Activated T-cell treated with anti-CD3 and anti-CD28 coated beads, Interleukin-2, amount 50 U/mL, for 72 hours (primary cell): ENCODE data around the gene NDUFAF4. TPM values are rescaled to one million over a fixed set of nuclear protein-coding genes. Genes with fewer than 3 reads are reported as not detected.
A peak's percentile ranks its signal among the peaks of the same experiment; 100 is the strongest.

Experiments
- ATAC-seq, 2 donors: fragments of 150-1000 bp; cut with Tn5 transposase; replicated peaks in 1 of 2; 2 replicates each; pipeline ENCODE4 v1.10.0; 2021; ENCODE audit warnings: moderate library complexity in 2 of 2, mild to moderate bottlenecking in 1 of 2
- DNase-seq, 2 donors: peaks; one replicate each; pipeline ENCODE4 v3.0.0; 2021 to 2022; ENCODE audit warnings: mixed read lengths in 1 of 2
- H3K27ac Mint-ChIP-seq: one replicate; pipeline ENCODE4 v1.8.0; 2022; ENCODE audit warnings: mild to moderate bottlenecking, moderate library complexity, mixed read lengths
- H3K27me3 Mint-ChIP-seq: one replicate; pipeline ENCODE4 v1.8.0; 2022; ENCODE audit warnings: low read depth, mixed read lengths
- H3K36me3 Mint-ChIP-seq, 2 donors: one replicate each; pipeline ENCODE4 v1.8.0; 2022; ENCODE audit warnings: mixed read lengths in 2 of 2, mild to moderate bottlenecking in 1 of 2; ENCODE audit not compliant: insufficient read depth in 2 of 2
- H3K4me1 Mint-ChIP-seq: one replicate; pipeline ENCODE4 v1.8.0; 2022; ENCODE audit warnings: low read depth, mixed read lengths
- H3K4me3 Mint-ChIP-seq, 2 donors: one replicate each; pipeline ENCODE4 v1.8.0; 2022; ENCODE audit warnings: mild to moderate bottlenecking in 2 of 2, mixed read lengths in 2 of 2, moderate library complexity in 2 of 2
- H3K9me3 Mint-ChIP-seq, 2 donors: one replicate each; pipeline ENCODE4 v1.8.0; 2022; ENCODE audit warnings: mixed read lengths in 2 of 2
- total RNA-seq, 2 donors: library from RNA; stranded (reverse); gene quantifications; one replicate each; pipeline ENCODE4 v1.2.3, GENCODE V29; 2022

Gene NDUFAF4
- total RNA-seq, 2 donors from 2014 or later, result 53.9 to 63.5 TPM

DNA sequence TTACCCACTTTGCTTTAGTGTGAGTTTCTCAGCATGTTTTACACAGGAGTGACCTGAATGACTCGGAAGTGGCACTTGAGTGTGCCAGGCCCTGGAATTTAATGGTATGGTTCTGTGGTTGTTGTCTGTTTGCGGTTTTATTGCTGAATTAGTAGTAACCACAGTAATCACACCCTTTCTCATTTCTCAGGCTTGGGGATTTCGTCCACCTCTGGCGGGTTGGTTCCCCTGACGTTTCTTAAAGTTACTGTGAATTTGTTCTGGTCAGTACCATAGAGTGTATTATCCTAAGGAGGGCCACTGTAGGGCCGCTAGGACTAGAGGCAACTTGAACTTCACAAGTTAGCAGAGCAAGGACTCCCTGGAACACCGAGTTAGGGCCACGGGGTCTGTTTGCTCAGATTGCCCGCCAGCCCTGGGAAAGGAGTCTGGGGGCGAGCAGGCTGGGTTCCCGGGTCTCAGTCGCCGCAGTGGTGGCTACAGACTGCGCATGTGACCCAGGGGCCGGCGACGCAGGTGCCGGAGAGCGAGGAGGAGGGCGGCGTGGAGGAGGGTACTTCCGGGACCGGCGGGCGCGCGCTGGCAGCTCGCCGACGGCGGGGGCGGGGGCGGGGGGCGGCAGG, 26.3 kb upstream of the NDUFAF4 start:
- peaks cover 53% of the 10 kb centered on the region for H3K4me1 Mint-ChIP-seq
- H3K4me3 Mint-ChIP-seq, result peak overlapping the region; percentile 96 to 98
- H3K27me3 Mint-ChIP-seq, result peaks cover 10% of the 10 kb centered on the region
- H3K36me3 Mint-ChIP-seq, result no peaks in the 10 kb centered on the region
- H3K9me3 Mint-ChIP-seq, result no peaks in the 10 kb centered on the region
- no peak for DNase-seq
- H3K27ac Mint-ChIP-seq, result peak overlapping the region; percentile 90
- ATAC-seq, result peak; percentile 75 to 77

GRCh38 chr6:96923400-96923799, 25.7 kb upstream of the NDUFAF4 start:
- Mint-ChIP-seq H3K9me3 (no peaks in the 10 kb centered on the region), H3K4me3 (peak overlapping the region; percentile 96 to 98), H3K27ac (no peak overlapping the region), H3K4me1 (peaks cover 53% of the 10 kb centered on the region), H3K36me3 (no peaks in the 10 kb centered on the region), H3K27me3 (peaks cover 10% of the 10 kb centered on the region)
- no peak for ATAC-seq
- DNase-seq, result no peak

DNA sequence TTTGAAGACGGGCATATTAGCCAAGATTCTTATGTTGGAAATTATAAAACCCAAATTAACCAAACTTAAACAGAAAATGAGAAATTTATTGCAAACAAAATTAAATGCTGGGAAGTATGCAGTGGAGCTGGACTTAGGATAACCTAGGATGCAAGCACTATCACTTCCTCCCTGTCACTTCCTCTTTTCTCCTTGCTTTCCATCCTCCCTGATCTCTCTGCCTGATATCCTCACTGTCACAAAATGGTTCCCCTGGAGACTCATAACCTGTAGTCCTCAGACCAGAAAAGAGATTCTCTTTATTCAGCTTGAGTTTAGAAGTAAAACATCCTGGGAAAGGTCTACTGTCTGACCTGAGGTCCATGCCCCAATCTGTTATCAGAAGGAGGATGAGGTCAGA, 19.4 kb upstream of the NDUFAF4 start:
- no peak for DNase-seq
- Mint-ChIP-seq H3K4me1 (peaks cover 20% of the 10 kb centered on the region), H3K27me3 (peaks cover 48% of the 10 kb centered on the region), H3K9me3 (no peaks in the 10 kb centered on the region), H3K36me3 (no peaks in the 10 kb centered on the region), H3K4me3 (no peak overlapping the region), H3K27ac (no peak overlapping the region)
- ATAC-seq, result no peak

GRCh38 chr6:96913621-96914020, 15.9 kb upstream of the NDUFAF4 start:
- peaks cover 22% of the 10 kb centered on the region for H3K4me1 Mint-ChIP-seq
- no peak overlapping the region for H3K4me3 Mint-ChIP-seq
- no peaks in the 10 kb centered on the region for H3K9me3 Mint-ChIP-seq
- ATAC-seq (no peak), DNase-seq (no peak)
- no peak overlapping the region for H3K27ac Mint-ChIP-seq
- H3K36me3 Mint-ChIP-seq, result no peaks in the 10 kb centered on the region
- peaks cover 66% of the 10 kb centered on the region for H3K27me3 Mint-ChIP-seq

DNA sequence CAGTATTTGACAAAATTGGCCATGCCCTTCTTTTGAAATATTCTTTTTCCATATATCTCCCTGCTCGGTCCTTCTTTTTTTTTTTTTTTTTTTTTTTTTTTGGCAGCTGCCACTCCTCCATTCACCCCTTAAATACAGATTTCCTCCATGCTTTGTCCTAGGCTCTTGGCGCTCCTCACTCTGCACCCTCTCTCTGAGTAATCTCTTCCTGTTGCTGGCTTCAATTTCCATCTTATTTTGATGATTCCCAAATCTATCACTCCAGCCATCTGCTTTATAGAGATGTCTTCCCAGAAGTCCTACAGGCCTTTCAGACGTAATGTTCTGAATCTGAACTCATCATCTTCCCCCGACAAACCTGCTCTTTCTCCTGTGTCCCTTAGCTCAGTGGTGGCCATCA, 14.1 kb upstream of the NDUFAF4 start:
- DNase-seq, result no peak
- Mint-ChIP-seq H3K27ac (no peak overlapping the region), H3K4me1 (peaks cover 41% of the 10 kb centered on the region), H3K27me3 (peaks cover 64% of the 10 kb centered on the region), H3K9me3 (no peaks in the 10 kb centered on the region), H3K36me3 (no peaks in the 10 kb centered on the region), H3K4me3 (no peak overlapping the region)
- no peak for ATAC-seq

DNA sequence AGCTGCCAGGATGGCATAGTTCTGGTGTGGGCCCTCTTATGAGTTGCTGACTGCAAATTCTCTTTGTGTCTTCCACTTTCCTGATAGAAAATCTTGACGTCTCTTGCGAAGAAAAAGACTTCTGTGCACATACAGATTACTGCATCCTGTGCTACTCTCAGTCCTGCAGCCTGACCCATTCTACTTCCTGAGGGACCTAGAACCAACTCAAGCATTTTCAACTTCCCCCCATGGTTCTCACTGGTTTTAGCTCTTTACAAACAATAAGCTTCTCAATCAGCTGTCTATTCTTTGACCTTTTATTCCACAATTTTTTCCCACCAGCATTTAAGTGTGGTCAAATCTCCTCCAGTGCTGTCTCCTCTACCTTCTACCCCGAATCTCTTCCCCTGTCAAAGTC, 13.5 kb upstream of the NDUFAF4 start:
- no peak for ATAC-seq
- Mint-ChIP-seq H3K4me3 (no peak overlapping the region), H3K27me3 (peaks cover 67% of the 10 kb centered on the region), H3K27ac (no peak overlapping the region), H3K36me3 (no peaks in the 10 kb centered on the region), H3K4me1 (peaks cover 47% of the 10 kb centered on the region), H3K9me3 (no peaks in the 10 kb centered on the region)
- DNase-seq, result no peak

DNA sequence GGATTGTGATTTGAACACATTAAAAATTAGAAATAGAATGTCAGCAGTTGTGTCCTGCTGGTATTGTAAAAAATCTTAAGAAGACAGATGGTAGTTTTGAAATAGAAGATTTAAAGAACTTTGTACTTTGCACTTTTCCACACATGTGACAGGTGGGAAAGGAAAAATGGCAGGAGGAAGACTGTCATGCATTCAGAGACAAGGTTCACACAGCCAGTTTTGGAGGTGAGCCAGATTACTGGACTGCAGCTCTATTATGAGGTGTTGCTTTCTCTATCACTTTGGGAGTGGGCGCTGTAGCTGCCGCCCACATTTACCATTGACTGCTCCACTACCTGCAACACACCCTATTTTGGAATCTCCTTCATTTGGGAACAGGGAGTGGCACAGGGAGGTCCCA, 12.1 kb upstream of the NDUFAF4 start:
- Mint-ChIP-seq H3K27ac (no peak overlapping the region), H3K9me3 (no peaks in the 10 kb centered on the region), H3K36me3 (no peaks in the 10 kb centered on the region), H3K4me1 (peaks cover 57% of the 10 kb centered on the region), H3K27me3 (peaks cover 72% of the 10 kb centered on the region), H3K4me3 (no peak overlapping the region)
- DNase-seq (no peak), ATAC-seq (no peak)

GRCh38 chr6:96907498-96907897, 9.8 kb upstream of the NDUFAF4 start:
- peak overlapping the region; percentile 58 to 59 for H3K4me3 Mint-ChIP-seq
- H3K9me3 Mint-ChIP-seq, result no peaks in the 10 kb centered on the region
- H3K4me1 Mint-ChIP-seq, result peaks cover 58% of the 10 kb centered on the region
- peak; percentile 67 to 74 for DNase-seq
- peak overlapping the region; percentile 55 for H3K27ac Mint-ChIP-seq
- peaks cover 68% of the 10 kb centered on the region for H3K27me3 Mint-ChIP-seq
- no peaks in the 10 kb centered on the region for H3K36me3 Mint-ChIP-seq
- peak; percentile 99 for ATAC-seq

DNA sequence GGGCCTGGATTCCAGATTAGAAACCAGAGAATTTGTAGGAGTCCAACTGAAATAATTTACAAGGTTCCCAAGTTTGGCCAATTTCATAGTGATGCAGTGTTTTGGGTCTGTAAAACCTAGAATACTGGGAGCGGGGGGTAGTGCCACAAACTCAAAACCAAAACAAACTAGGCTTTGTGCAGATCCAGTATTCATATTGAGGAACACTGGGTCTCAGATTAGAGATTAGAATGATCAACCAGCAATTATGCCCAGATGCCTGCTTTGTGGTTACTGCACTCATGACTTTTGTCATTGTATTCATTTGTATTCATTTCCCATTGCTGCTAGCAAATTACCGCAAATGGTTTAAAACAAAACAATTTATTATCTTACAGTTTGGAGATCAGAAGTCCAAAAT, 3.2 kb upstream of the NDUFAF4 start:
- Mint-ChIP-seq H3K27ac (no peak overlapping the region), H3K4me1 (peaks cover 31% of the 10 kb centered on the region), H3K4me3 (no peak overlapping the region), H3K9me3 (no peaks in the 10 kb centered on the region), H3K36me3 (peaks cover 3 to 4% of the 10 kb centered on the region in 2 donors), H3K27me3 (peaks cover 29% of the 10 kb centered on the region)
- DNase-seq (no peak), ATAC-seq (no peak)

GRCh38 chr6:96899451-96899998, 1.8 kb upstream of the NDUFAF4 start:
- Mint-ChIP-seq H3K9me3 (no peaks in the 10 kb centered on the region), H3K27ac (no peak overlapping the region), H3K4me3 (no peak overlapping the region), H3K4me1 (peaks cover 28% of the 10 kb centered on the region), H3K27me3 (peaks cover 18% of the 10 kb centered on the region), H3K36me3 (peaks cover 5 to 11% of the 10 kb centered on the region in 2 donors)
- DNase-seq (no peak), ATAC-seq (no peak)

- peaks cover 5 to 11% of the 10 kb centered on the region in 2 donors for H3K36me3 Mint-ChIP-seq
- H3K9me3 Mint-ChIP-seq, result no peaks in the 10 kb centered on the region
- H3K4me1 Mint-ChIP-seq, result peaks cover 28% of the 10 kb centered on the region
- H3K27ac Mint-ChIP-seq, result no peak overlapping the region
- peak overlapping the region in 1 of 2 donors; percentile 96 for H3K4me3 Mint-ChIP-seq
- peaks cover 13% of the 10 kb centered on the region for H3K27me3 Mint-ChIP-seq
- ATAC-seq (no peak), DNase-seq (no peak)
These were observed 1.3 kb upstream of the NDUFAF4 start for GRCh38 chr6:96899019-96899418.

DNA sequence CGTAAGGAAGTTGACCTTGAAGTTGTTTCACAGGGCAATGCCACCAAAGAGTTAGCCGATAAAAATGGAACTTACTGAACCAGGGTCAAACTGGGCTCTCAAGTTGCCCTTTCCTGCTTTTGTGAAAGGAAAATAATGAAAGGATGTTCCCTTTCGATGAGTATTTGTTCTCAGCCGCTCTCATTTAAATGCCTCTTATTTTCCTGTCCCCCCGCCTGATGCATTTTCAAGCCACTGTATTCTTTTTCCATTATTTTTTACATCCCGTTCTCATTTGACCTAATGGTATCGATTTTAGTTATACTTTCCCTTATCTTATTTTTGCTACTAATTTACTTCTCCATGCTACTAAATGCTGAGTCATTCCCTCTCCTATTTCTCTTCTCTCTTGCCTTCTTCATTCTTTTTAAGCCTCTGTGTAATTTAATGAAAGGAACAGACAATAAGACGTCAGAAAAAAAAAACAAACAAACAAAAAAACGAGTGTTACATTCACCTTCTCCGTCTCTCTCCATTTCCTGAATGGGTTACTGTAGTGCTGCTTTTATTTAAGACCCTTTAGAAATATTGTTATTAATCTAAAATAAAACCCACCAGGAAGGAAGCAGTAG, 655 bp upstream of the NDUFAF4 start:
- peaks cover 5 to 11% of the 10 kb centered on the region in 2 donors for H3K36me3 Mint-ChIP-seq
- no peaks in the 10 kb centered on the region for H3K9me3 Mint-ChIP-seq
- ATAC-seq (no peak), DNase-seq (no peak)
- H3K27me3 Mint-ChIP-seq, result peaks cover 10% of the 10 kb centered on the region
- H3K4me1 Mint-ChIP-seq, result peaks cover 28% of the 10 kb centered on the region
- H3K27ac Mint-ChIP-seq, result peak overlapping the region; percentile 98
- peak overlapping the region; percentile 94 to 96 for H3K4me3 Mint-ChIP-seq

DNA sequence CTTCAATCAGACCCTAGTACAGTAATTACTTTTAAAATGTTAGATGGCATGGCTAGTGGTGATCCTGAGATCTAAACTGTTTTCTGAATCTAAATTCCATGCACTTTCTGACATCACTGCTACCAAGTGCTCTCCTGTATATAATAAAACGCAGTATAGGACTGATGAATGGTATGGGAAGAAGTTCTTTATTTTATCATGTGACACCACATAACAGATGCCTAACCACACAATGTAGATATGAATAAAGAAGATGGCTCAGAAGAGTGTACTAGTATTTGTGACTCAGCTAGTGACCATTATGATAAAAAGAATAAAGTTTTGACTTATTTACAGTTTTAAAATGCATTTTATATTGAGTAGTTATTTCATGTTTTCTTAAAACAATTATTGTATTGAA, 8.5 kb downstream of the NDUFAF4 start:
- no peaks in the 10 kb centered on the region for H3K9me3 Mint-ChIP-seq
- no peak overlapping the region for H3K4me3 Mint-ChIP-seq
- peaks cover 8% of the 10 kb centered on the region for H3K4me1 Mint-ChIP-seq
- peaks cover 0 to 9% of the 10 kb centered on the region in 2 donors for H3K36me3 Mint-ChIP-seq
- no peaks in the 10 kb centered on the region for H3K27me3 Mint-ChIP-seq
- no peak overlapping the region for H3K27ac Mint-ChIP-seq
- no peak for ATAC-seq
- no peak for DNase-seq
